HCEC 1CT (cell line): ENCODE results near the gene NEGR1.

Experiments
- DNase-seq: peaks from one replicate; pipeline ENCODE4 v3.0.0-alpha.2; 2017

NEGR1 gene

DNA sequence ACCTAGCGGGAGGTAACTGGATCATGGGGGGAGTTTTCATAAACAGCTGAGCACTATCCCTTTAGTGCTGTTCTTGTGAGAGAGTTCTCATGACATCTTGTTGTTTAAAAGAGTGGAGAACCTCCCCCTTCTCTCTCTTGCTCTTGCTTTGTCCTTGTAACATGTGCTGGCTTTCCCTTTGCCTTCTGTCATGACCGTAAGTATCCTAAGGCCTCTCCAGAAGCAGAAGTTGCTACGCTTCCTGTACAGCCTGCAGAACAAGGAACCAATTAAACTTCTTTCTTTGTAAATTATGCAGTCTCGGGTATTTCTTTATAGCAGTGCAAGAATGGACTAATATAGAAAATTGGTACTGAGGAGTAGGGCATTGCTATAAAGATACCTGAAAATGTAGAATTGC lies 515.6 kb downstream of the NEGR1 start:
- no peak for DNase-seq

DNA sequence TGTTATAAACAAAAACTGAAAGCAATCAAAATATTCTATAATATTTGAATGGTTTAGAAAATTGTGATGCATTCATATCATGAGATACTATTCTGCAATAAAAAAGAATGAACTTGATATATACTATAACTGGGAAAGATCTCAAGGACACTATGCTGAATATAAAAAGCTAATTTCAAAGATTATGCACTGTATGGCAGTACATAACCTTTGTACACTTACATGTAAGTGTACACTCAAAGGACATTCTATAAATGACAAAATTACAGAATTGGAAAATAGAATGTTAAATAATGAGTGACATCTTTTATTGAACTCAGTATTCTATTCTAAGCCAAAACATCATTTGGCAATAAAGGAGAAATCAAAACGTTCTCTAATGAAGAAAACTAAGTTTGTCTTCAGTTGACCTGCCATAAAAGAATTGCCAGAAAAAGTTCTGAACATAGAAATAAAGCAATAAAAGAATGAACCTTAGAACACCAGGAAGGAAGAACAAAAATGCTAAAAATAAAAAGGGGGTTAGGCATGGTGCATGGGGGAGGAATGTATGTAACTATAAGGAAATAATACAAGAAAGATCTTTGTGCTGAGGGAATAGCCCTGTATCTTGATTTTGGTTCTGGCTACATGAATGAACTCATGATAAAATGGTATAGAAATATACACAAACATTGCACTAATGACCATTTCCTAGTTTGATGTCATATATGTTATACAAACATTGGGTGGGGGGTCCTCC lies 519.7 kb downstream of the NEGR1 start:
- no peak for DNase-seq

- no peak for DNase-seq
These were observed 526.9 kb downstream of the NEGR1 start for GRCh38 chr1:71755441-71755840.

DNA sequence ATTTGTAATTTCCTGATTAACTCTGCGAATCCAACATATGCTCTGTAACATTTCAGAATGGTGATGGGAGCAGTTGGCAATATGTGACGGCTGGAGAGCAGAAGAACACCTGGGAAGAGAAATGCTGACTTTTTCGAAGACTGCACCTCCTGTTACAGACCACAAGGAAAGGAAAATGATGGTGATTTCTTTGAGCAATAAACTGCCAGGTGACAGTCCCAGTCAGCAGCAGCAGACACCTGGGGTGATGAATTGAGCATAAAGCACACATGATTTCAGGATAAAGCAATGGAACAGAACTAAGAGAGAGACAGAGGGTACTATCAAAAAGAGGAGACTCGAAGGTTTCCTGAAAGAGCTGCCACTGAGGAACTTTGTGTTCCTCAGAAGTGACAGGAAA lies 528.6 kb downstream of the NEGR1 start:
- DNase-seq, result no peak

DNA sequence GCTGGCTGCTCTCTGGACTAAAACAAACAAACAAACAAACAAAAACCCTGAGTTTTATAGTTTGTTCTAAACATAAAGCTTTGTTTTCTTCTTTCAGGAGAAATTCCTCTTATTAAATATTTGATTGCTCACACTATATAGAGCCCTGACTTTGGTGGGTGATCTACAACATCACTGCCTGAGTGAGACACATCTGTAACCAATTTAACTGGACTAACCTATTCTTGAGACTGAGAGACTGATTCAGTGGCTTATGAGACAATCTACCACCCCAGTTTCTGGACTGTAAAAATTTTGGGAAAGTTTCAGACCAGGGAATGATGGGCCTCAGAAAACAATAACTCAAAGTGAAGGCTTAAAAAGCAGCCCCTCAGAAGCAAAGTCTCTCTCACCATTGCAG lies 537.0 kb downstream of the NEGR1 start:
- no peak for DNase-seq

DNA sequence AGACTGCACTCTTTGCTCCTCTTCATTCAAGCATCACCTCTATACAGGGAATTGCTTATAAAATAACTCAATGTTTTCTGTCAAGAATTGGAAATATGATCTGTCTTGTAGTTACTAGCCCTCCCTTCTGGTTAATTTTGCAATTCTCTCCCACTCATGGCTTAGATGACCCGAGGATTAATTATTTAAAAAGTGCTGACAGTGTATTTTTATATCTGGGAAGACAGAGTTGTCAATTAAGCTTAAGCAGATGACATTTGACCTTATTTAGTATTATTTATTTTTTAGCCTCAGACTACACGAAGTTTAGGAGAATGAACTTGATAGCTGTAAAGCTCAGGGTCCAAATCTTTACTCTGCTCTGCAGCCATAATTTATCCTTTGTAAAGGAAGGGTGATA lies 538.5 kb downstream of the NEGR1 start:
- no peak for DNase-seq

DNA sequence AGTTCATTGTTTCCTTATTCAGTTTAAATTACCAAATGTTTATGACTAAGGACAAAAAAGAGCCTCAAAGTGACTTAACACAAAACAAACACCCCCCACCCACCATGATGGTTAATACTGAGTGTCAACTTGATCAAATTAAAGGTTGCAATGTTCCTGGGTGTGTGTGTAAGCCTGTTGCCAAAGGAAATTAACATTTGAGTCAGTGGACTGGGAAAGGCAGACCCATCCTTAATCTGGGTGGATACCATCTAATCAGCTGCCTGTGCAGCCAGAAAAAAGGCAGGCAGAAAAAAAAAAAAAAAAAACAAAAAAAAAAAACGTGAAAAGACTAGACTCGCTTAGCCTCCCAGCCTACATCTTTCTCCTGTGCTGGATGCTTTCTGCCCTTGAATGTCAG lies 543.4 kb downstream of the NEGR1 start:
- no peak for DNase-seq

DNA sequence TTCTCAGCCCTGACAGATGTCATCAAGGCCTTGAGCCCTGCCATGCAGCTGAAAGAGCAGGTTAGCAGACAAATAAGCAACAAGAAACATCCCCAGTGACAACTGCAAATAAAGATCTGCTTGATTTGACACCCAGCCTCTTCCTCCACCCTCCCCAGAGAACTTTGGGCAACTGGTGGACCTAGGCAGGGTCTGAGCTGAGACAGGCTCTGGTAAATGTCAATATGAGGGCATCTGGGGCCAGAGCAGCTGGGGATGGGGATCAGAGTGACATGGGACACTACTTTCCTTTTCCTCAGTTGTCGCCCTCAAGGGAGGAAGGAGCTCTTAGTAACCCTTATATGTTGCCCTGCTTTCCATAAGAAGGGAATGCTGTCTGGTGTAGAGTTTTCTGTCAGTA lies 544.1 kb downstream of the NEGR1 start:
- DNase-seq, result no peak

GRCh38 chr1:71737768-71738167 lies 544.6 kb downstream of the NEGR1 start:
- DNase-seq, result no peak

- no peak for DNase-seq
These were observed 549.2 kb downstream of the NEGR1 start for GRCh38 chr1:71733121-71733520.

DNA sequence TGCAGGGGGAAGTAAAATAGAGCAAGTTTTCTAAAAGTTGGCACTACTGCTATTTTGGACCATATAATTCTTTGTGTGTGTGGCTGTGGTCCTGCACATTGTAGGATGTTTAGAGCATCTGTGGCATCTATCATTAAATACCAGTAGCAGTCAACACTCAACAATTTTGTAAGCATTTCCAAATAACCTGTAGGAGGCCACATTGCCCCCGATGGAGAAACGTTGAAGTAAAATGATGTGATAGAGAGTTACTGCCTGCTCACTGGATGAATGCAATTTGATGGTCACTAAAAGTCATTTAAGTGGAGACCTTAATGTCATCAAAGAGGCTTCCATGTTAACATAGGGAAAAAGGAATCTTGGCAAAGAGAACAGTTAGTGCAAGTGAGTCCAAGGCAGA lies 560.8 kb downstream of the NEGR1 start:
- no peak for DNase-seq

GRCh38 chr1:71719330-71719729 lies 563.0 kb downstream of the NEGR1 start:
- no peak for DNase-seq

- peak; percentile 2 for DNase-seq
These were observed 565.2 kb downstream of the NEGR1 start for GRCh38 chr1:71717186-71717585.

DNA sequence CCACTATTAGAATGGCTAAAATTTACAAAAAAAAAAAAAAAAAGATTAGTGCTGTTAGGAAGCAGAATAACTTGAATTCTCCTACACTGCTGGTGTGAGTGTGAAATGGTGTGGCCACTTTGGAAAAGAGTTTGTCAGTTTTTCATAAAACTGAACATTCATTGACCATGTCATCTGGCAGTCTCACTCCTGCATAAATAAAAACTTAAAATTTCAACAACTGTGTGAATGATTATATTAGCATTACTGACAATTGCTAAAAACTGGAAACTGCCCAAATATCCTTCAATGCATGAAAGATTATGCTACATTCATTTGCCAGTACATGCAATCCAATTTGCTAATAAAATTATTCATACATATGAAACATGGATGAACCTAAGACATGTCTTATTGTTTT lies 570.9 kb downstream of the NEGR1 start:
- no peak for DNase-seq

- DNase-seq, result no peak
These were observed 576.2 kb downstream of the NEGR1 start for GRCh38 chr1:71706029-71706671.

DNA sequence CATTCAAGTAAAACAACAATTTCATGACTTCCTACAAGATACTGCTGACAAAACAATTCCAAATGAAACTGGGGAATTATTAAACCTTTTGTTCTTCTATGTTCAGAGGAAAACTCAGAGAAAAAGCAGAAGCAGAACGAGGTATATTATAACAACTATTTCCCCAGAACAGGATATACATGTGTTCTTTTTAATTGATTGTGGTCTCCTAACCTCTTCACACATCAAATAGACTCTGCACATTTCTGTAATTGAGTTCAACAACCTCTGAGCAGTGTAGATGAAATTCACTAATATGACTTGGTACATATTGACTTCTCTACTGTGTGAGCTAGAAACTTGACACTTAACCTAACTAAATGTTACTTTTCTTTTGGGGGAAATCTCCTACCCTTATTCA lies 584.2 kb downstream of the NEGR1 start:
- no peak for DNase-seq

DNA sequence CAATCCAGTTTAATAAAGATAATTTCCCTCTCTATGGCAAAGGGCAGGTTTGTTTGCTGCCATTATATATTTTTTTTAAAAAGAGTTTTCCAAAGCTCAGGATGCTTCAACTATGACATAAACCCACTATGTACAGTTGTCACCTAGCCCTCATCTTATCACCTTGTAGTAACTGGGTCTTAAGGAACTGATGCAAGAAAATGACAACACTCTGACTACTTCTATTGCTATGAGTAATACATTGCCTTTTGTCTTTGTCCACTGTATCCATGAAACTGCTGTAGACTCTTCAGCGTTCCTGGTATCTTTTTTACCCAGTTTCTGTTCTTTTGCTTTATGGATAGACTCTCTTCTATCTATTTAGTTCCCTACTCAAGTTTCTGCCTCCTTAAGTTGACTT lies 586.5 kb downstream of the NEGR1 start:
- peak; percentile 18 for DNase-seq

DNA sequence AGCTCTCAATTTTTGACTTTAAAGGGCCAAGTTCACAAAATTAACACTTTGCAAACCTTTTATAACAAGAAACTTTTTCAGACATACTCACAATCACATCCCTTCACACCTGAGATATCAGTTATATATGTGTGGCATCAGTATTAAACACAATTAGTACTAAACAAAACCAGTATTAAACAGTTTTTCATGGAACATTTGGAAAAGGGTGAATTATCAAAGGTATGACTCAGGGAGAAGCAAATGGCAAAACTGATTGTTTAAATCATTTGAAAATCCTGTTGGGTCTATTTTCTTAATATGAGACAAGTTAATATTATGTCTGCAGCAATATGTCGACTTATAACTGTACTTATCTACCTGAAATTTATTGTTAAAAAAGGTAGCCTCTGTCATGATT lies 587.3 kb downstream of the NEGR1 start:
- no peak for DNase-seq

- DNase-seq, result no peak
These were observed 588.8 kb downstream of the NEGR1 start for GRCh38 chr1:71693581-71693980.

DNA sequence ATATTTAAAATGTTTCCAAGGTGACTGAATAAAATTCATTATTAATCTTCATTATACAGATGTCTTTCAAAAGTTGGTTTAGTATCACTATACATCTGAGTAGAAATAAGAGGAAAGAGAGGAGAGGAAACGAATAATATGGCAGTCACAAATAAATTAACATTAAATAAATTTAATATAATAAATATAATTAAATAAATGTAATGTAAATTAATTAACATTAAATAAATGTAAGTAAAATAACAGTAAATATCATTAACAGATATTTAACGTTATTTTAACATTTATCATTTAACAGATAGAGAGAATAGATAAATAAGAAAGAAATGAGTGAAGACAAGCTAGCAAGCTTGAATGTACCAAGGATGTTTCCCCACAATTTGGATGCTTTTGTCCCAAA lies 592.7 kb downstream of the NEGR1 start:
- no peak for DNase-seq

DNA sequence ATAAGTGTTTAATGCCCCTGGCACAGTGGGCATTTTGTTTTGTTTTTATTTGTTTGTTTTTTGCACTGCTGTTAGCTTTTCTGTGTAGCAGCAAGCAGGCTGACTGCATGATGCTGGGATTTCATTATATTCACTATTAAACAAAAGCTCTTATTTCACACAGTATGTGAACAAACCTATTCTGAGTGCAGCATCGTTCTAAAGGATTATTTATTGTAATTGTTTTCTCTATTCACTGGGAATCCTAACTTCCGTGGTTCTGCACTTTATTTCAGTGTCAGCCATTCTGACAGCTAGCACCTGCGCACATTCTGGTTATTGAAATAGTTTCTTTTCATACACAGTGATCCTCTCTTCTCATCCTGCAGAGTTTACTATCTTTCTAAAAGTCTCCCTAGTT lies 595.0 kb downstream of the NEGR1 start:
- no peak for DNase-seq

DNA sequence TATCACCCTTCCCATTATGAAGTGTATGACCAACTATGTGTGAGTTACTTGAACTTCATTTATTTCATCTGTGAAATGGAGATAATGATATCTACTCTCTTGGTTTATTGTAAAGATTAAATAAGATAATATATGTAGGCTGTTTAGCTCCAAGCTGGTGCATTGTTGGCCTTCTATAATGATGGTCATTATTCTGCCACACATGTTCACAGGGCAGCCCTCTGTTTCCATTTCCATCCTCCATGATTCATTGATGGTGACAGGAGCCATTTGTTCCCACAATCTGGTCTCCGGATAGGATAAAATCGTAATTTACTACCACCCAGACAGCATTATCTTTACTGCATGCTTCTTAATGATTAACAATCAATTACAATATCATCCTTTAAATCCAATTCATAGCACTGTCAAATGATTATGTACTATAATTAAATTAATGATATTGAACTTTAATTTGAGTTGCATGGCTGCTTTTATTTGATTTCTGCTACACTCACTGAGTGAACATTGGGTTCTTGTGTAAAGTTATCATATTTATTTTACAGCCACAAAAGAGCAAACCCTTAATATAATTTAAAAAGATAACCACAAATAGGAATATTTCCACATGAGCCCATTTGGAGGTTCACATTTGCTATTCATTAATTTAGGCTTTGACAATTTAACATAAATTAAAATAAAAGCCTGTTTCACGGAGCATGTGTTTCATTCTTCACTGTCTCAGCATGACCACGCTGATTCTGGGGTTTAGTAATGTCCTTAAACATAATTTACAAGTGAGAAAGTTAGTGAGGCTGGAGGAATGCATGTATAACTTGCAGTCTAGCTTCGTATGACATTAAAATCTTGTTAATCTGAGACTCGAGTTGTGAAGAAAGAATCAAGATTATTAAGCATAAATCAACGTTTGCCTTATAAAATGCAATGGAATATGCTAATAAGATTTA lies 605.1 kb downstream of the NEGR1 start:
- DNase-seq, result no peak

GRCh38 chr1:71668065-71668464 lies 614.3 kb downstream of the NEGR1 start:
- no peak for DNase-seq

- no peak for DNase-seq
These were observed 615.1 kb downstream of the NEGR1 start for GRCh38 chr1:71667216-71667615.
